Right atrium auricular region (tissue), 2 donors: ENCODE data around the gene GALNT10. TPM values are rescaled to one million over a fixed set of nuclear protein-coding genes. Genes with fewer than 3 reads are reported as not detected.

Experiments used
- DNase-seq: peaks from one replicate; pipeline ENCODE4 v3.0.0-alpha.2; 2019; ENCODE audit warnings: low spot score
- H3K27ac ChIP-seq, 2 donors: fragments of 200-600 bp; sonication (generic); 1 replicate in 1 of 2; 2 replicates in 1 of 2; pipeline ENCODE4 v1.5.1; 2016 to 2019
- H3K27me3 ChIP-seq, 2 donors: fragments of 200-600 bp; sonication (generic); one replicate each; pipeline versions ENCODE4 v1.5.1 to v1.6.0; 2017 to 2019
- H3K36me3 ChIP-seq: fragments of 200-600 bp; sonication (generic); one replicate; pipeline ENCODE4 v1.5.1; 2016
- H3K4me1 ChIP-seq, 2 donors: fragments of 200-600 bp; sonication (generic); one replicate each; pipeline versions ENCODE4 v1.5.1 to v1.6.0; 2017 to 2019
- H3K4me3 ChIP-seq, 2 donors: fragments of 200-600 bp; sonication (generic); 1 replicate in 1 of 2; 2 replicates in 1 of 2; pipeline ENCODE4 v1.5.1; 2017 to 2019; ENCODE audit warnings: mild to moderate bottlenecking in 1 of 2, moderate library complexity in 1 of 2
- H3K9me3 ChIP-seq, 2 donors: fragments of 200-600 bp; sonication (generic); one replicate each; pipeline ENCODE4 v1.5.1; 2019
- total RNA-seq, 2 donors: library from RNA; depleted of rRNA; stranded (reverse); fragments of >200 nt; gene quantifications; one replicate each; pipeline ENCODE4 v1.1.0, GENCODE V29; 2016
- TF ChIP-seq, protein P1 (sequence below), 2 donors: fragments of 200-600 bp; sonication (generic); IDR thresholded peaks; one replicate each; pipeline ENCODE4 v1.5.1; 2019; ENCODE audit warnings: antibody characterized with exemption in 2 of 2

The GALNT10 gene
- total RNA-seq, 2 donors from 2014 or later, result 13.2 to 18.4 TPM

GRCh38 chr5:154316223-154316935 is 125.8 kb downstream of the GALNT10 start:
- Histone ChIP-seq H3K4me1 (no peaks in the 10 kb centered on the region), H3K27ac (no peak overlapping the region), H3K27me3 (no peaks in the 10 kb centered on the region), H3K9me3 (no peaks in the 10 kb centered on the region), H3K4me3 (no peak overlapping the region), H3K36me3 (no peaks in the 10 kb centered on the region)
- TF ChIP-seq, protein P1, sequence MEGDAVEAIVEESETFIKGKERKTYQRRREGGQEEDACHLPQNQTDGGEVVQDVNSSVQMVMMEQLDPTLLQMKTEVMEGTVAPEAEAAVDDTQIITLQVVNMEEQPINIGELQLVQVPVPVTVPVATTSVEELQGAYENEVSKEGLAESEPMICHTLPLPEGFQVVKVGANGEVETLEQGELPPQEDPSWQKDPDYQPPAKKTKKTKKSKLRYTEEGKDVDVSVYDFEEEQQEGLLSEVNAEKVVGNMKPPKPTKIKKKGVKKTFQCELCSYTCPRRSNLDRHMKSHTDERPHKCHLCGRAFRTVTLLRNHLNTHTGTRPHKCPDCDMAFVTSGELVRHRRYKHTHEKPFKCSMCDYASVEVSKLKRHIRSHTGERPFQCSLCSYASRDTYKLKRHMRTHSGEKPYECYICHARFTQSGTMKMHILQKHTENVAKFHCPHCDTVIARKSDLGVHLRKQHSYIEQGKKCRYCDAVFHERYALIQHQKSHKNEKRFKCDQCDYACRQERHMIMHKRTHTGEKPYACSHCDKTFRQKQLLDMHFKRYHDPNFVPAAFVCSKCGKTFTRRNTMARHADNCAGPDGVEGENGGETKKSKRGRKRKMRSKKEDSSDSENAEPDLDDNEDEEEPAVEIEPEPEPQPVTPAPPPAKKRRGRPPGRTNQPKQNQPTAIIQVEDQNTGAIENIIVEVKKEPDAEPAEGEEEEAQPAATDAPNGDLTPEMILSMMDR (IDR thresholded peaks at IDR 0.05), result no peak
- DNase-seq, result no peak

GRCh38 chr5:154317916-154318315 is 127.4 kb downstream of the GALNT10 start:
- no peaks in the 10 kb centered on the region for H3K27me3 ChIP-seq
- no peaks in the 10 kb centered on the region for H3K9me3 ChIP-seq
- H3K4me3 ChIP-seq, result no peak overlapping the region
- no peak overlapping the region for H3K27ac ChIP-seq
- H3K36me3 ChIP-seq, result no peaks in the 10 kb centered on the region
- DNase-seq, result no peak
- no peaks in the 10 kb centered on the region for H3K4me1 ChIP-seq
- TF ChIP-seq, protein P1 (IDR thresholded peaks at IDR 0.05), result no peak

DNA sequence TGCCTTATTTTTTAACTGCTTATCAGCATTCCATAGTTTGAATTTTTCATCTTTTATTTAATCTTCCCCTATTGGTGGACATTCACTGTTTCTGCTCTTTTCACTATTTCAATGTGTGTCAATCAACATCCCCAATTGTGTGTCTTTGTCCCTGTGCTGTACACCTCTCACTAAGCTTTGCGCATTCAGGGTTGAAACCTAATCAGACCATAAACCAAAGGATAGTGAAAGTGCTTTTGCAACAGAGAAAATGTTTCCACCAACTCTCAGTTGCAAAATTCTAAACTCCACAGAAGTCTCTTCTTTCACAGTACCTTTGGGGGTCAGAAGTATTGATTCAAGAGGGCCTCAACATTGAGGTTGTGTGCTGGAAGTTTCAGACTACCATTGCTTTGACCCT is 128.2 kb downstream of the GALNT10 start:
- H3K27ac ChIP-seq, result no peak overlapping the region
- DNase-seq, result no peak
- no peaks in the 10 kb centered on the region for H3K9me3 ChIP-seq
- TF ChIP-seq, protein P1 (IDR thresholded peaks at IDR 0.05), result no peak
- H3K36me3 ChIP-seq, result no peaks in the 10 kb centered on the region
- H3K27me3 ChIP-seq, result no peaks in the 10 kb centered on the region
- H3K4me3 ChIP-seq, result no peak overlapping the region
- H3K4me1 ChIP-seq, result no peaks in the 10 kb centered on the region

GRCh38 chr5:154319736-154320135 is 129.2 kb downstream of the GALNT10 start:
- H3K27ac ChIP-seq, result no peak overlapping the region
- DNase-seq, result no peak
- TF ChIP-seq, protein P1 (IDR thresholded peaks at IDR 0.05), result no peak
- H3K4me3 ChIP-seq, result no peak overlapping the region
- H3K36me3 ChIP-seq, result no peaks in the 10 kb centered on the region
- H3K9me3 ChIP-seq, result no peaks in the 10 kb centered on the region
- H3K27me3 ChIP-seq, result no peaks in the 10 kb centered on the region
- H3K4me1 ChIP-seq, result no peaks in the 10 kb centered on the region

GRCh38 chr5:154320224-154321089 is 129.9 kb downstream of the GALNT10 start:
- no peak overlapping the region for H3K27ac ChIP-seq
- TF ChIP-seq, protein P1 (IDR thresholded peaks at IDR 0.05), result no peak
- no peak for DNase-seq
- H3K4me1 ChIP-seq, result no peaks in the 10 kb centered on the region
- H3K4me3 ChIP-seq, result no peak overlapping the region
- no peaks in the 10 kb centered on the region for H3K36me3 ChIP-seq
- H3K27me3 ChIP-seq, result no peaks in the 10 kb centered on the region
- no peaks in the 10 kb centered on the region for H3K9me3 ChIP-seq
